GM13976 (cell line): ENCODE results near the gene PXYLP1.

ENCODE experiments used
- DNase-seq: peaks from one replicate; pipeline ENCODE4 v3.0.0; 2012; ENCODE audit warnings: low spot score
- in situ Hi-C: fragments of 300-500 bp; cut with MboI; formaldehyde crosslinking; loops from one replicate; pipeline ENCODE4 v1.12.0; 2022; ENCODE audit warnings: low sequenced_read_pairs, mixed read lengths, inconsistent platforms; ENCODE audit not compliant: unreplicated experiment
- TF ChIP-seq, protein P1 (sequence below): IDR thresholded peaks from 2 replicates; pipeline ENCODE4 v1.5.1; 2012; ENCODE audit warnings: borderline replicate concordance, mild to moderate bottlenecking; ENCODE audit not compliant: insufficient read depth; ENCODE audit errors: extremely low read depth, missing control alignments, control extremely low read depth

The PXYLP1 gene

DNA sequence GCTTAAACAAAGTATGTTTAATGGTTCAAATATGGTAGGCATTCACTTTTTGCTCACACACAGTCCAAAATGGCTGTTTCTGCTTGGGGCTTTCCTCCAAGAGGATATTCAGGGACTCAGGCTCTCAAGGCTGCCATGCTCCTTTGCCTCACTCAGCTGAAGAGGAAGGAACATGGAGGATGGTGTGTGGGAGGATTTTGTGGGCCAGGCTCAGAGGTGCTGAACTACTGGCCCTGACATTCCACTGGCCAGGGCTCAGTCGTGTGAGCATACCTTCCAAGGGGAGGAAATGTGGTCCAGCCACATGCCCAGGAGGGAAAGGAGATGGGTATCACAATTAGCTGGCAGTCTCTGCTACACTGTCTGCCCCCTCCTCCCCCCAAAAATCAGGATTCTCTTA lies 8.7 kb downstream of the PXYLP1 start:
- TF ChIP-seq, protein P1, sequence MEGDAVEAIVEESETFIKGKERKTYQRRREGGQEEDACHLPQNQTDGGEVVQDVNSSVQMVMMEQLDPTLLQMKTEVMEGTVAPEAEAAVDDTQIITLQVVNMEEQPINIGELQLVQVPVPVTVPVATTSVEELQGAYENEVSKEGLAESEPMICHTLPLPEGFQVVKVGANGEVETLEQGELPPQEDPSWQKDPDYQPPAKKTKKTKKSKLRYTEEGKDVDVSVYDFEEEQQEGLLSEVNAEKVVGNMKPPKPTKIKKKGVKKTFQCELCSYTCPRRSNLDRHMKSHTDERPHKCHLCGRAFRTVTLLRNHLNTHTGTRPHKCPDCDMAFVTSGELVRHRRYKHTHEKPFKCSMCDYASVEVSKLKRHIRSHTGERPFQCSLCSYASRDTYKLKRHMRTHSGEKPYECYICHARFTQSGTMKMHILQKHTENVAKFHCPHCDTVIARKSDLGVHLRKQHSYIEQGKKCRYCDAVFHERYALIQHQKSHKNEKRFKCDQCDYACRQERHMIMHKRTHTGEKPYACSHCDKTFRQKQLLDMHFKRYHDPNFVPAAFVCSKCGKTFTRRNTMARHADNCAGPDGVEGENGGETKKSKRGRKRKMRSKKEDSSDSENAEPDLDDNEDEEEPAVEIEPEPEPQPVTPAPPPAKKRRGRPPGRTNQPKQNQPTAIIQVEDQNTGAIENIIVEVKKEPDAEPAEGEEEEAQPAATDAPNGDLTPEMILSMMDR: no peak
- in situ Hi-C loops: no loop called here
- DNase-seq: no peak

DNA sequence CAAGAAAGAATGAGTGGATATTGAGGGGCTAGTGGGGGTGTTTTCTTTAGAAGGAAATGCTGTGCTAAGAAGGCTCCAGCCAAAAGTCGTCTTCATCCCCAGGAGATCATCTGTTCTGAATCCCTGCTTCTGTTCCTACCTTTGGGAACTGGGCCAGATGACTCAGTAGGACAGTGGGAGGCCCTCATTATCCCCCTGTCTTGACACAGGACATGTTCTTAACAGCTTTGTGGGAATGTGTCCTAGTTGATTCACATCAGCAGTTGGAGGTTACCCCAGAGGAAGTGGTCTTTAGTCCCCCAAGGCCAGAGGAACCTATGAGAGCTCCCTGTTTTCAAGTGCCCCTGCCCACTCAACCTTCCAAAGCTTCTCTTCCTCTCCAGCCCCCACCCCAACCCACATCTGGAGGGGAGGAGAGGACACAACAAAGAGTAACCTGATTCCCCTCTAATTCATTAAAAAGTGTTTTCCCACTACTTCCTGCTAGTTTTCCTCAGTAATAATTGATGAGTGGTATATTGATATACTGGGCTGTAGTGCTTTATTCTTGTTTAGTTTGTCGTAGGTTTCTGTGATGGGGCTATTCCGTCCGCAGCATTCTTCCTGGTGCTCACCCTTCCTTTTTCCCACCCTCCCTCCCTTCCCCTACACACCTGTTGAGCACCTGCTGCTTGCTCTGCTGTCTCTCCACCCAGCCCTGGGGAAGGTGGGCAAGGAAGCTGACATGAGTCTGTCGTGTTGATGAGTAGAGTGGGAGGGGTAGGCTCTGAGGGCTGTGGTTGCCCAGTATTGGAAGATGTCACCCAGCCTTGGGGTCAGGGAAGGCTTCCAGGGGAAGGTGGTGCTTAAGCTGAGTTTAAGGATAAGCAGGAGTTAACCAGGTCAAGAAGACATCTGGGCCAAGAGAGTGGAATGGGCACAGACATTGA lies 9.3 kb downstream of the PXYLP1 start:
- TF ChIP-seq, protein P1: no peak
- in situ Hi-C loops: no loop called here
- DNase-seq: no peak

DNA sequence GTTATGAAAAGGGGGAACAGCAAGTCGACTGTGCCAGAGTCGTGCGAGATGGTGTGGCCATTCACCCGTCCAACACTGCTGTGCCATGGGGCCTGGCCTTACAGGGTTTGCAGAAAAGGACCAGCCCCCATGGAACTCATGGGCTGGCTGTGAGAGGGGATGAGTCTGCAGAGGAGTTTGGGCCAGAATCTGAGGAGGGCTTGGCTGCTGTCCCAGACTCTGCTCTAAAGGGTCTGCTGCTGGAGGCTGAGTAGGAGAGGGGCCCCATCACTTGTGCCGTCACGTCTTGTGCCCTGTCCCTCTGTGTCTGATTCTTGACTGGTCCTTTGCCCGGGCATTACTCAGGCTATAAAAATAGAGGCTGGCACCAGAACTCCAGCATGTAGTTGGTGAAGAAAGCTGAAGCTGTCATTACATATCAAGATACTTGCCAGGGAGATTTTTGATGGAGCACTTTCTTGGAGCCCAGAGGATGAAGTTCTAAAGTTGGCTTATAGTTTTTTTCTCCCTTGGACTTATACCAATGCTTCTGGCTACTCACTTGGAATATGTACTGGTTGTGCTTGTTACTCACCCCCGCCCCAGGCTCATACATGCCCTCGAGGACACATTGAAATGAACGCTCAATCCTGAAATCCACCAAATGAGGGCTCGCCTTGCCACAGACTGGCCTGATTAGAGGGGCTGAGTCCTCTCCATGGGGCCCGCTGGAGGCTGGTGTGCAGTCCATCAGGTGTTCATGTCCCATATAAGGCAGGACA lies 10.2 kb downstream of the PXYLP1 start:
- in situ Hi-C loops: no loop called here
- no peak for DNase-seq
- TF ChIP-seq, protein P1: no peak

DNA sequence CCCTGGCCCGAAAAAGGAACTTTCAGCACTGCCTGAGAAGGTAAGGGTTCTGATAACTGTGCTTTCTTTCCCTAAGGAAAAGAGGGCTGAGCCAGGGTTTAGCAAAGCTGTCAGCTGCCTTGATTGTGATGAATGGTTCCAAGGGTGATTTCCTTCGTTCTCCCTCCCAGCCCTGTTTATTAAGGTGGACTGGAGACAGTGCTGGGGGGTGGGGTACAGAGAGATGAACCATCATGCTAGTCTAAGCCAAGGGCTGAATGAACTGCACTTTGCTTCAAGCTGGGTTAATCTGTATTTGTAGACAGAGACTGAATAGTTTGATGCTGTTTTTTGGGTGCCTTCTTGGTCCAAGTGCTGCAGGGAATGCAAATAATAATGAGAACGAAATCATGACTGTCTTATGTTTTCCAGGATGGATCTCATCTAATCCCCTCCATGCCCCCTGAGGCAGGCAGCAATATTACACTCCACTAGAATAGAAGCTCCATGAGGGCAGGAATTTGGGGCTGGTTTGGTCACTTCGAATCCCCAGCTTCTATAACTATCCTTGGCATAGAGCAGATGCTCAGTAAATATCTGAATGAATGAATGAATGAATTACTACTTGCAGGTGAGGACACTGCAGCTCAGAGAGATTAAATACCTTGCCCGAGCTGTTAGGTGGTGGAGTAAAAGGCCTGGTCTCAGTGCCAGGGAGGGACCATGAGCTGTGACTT lies 10.9 kb downstream of the PXYLP1 start:
- in situ Hi-C loops: no loop called here
- DNase-seq: no peak
- TF ChIP-seq, protein P1: no peak

DNA sequence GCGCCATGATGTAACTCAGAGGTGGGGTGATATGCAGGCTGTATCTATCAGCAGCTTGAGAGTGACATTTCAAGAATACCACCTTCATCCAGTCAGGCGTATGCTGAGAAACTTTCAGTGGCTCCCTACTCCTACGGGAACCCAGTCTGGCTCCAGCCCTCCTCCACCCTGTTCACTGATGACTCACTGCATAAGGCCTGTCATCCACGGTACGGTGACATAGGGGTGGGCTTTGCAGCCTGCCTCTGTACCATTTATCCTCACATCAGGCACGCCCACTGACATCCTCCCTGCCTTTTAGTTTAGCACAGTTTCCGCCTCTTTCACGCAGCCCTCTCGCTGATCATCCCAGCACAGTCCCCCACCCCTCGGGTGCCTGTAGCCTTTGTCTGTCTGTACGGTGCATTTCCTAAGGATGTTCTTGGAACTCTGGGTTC lies 11.7 kb downstream of the PXYLP1 start:
- DNase-seq: no peak
- in situ Hi-C loops: no loop called here
- TF ChIP-seq, protein P1: no peak

DNA sequence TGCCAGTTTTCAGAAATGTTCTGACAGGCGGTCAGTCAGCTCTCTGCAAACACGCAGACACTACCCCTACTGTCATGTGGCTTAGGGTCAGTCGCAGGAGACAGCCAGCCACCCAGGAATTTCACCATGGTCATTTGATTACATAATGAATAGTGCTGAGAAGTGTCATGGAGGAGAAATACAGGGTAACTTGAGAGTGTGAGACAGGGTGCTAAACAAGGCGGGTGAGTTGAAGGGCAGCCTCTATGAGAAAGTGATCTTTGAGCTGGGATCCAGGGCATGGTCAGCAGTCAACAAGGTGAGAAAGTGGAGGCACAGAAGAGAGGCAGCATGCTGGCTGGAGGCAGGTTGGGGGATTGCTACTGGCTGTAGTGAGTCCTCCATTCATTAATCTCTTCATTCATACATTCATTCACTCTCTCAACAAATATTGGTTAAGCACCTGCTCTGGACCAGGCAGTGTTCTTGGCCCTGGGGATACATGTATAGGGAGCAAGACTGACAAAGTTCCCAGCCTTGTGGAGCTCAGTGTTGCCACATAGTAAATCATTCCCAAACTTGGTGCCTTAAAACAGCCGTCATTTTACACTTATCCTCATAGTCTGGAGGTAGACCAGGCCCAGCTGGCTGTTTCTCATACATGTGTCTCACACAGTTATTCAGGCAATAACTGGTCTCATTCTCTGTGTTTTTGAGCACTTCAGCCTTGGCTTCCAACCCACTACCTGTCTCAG lies 14.8 kb downstream of the PXYLP1 start:
- TF ChIP-seq, protein P1: no peak
- no peak for DNase-seq
- in situ Hi-C loops: no loop called here
